Gastroesophageal sphincter (tissue), 3 donors: ENCODE data around the gene ZNF416.

Experiments used
- POLR2A ChIP-seq, 2 donors: fragments of 450-650 bp; IDR thresholded peaks; one replicate each; pipeline ENCODE4 v1.6.1; 2017; ENCODE audit warnings: antibody characterized with exemption in 2 of 2, mild to moderate bottlenecking in 2 of 2, moderate library complexity in 1 of 2
- POLR2AphosphoS5 ChIP-seq: sonication (generic); formaldehyde crosslinking; IDR thresholded peaks from one replicate; pipeline ENCODE4 v1.6.1; 2017; ENCODE audit warnings: antibody characterized with exemption
- TF ChIP-seq, protein P1 (sequence below), 4 experiments: fragments of 200-600 bp in 2 of 4; fragments of 450-650 bp in 2 of 4; sonication (generic) in 1 of 4; IDR thresholded peaks; one replicate each; pipeline ENCODE4 v1.5.1; 2017 to 2019; ENCODE audit warnings: antibody characterized with exemption in 4 of 4, mild to moderate bottlenecking in 2 of 4, moderate library complexity in 2 of 4

DNA sequence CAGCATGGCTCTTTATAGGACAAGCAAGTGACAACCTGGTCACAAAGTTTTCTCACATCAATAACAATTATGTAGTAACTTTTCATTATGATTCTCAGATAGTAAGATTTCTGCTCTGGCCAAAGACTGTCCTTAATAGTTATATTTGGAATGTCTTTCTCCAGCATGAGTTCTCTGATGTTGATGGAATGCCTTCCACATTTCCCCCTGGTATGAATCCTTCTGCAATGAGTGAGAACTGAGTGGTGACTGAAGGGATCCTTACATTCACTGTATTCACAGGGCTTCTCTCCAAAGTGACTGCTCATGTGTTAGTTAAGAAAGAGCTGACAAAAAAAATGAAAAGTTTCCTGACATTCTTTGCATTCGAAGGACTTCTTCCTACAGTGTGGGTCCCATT, 32.2 kb downstream of the ZNF416 start:
- TF ChIP-seq, protein P1, sequence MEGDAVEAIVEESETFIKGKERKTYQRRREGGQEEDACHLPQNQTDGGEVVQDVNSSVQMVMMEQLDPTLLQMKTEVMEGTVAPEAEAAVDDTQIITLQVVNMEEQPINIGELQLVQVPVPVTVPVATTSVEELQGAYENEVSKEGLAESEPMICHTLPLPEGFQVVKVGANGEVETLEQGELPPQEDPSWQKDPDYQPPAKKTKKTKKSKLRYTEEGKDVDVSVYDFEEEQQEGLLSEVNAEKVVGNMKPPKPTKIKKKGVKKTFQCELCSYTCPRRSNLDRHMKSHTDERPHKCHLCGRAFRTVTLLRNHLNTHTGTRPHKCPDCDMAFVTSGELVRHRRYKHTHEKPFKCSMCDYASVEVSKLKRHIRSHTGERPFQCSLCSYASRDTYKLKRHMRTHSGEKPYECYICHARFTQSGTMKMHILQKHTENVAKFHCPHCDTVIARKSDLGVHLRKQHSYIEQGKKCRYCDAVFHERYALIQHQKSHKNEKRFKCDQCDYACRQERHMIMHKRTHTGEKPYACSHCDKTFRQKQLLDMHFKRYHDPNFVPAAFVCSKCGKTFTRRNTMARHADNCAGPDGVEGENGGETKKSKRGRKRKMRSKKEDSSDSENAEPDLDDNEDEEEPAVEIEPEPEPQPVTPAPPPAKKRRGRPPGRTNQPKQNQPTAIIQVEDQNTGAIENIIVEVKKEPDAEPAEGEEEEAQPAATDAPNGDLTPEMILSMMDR (IDR thresholded peaks at IDR 0.05) = no peak
- no peak for TF ChIP-seq POLR2A (IDR thresholded peaks at IDR 0.05)
- TF ChIP-seq POLR2AphosphoS5 = no peak
